ENCODE data around the gene SOX10.

DNA sequence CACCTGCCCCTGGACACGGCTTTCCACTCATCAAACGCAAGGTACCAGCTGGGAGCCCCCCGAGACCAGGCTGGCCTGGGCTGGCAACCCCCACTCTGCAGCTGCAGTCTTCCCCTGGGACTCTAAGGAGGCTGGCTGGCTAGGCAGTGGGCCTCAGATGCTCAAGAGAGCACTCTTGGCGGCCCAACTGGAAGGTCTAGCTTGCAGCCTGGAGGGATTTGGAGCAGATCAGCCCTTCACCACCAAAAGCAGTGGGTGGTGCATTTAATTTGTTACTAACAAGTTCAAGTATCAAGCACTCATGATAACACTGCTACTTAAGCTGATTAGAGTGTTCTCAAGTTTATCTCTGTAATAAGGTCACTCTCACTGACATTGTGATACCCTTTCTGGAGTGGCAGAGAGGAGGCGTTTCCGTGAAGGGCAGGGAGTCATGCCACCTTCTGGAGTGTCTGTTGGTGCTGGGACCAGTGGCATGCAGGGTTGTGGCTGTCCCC is 52.4 kb downstream of the SOX10 start:
- TF ChIP-seq LEF1 (IDR thresholded peaks at IDR 0.05; ENCODE audit: borderline replicate concordance), result no peak
- no peak for TF ChIP-seq FOXM1 (IDR thresholded peaks at IDR 0.05; ENCODE audit: borderline replicate concordance)
- no peak for TF ChIP-seq ELF4 (IDR thresholded peaks at IDR 0.05)

Measured in HEK293T (cell line).